Muscle of back (tissue), 11 donors: ENCODE measurements around the gene MKI67. TPM values are rescaled to one million over a fixed set of nuclear protein-coding genes. Genes with fewer than 3 reads are reported as not detected.

ENCODE experiments used
- DNase-seq, 3 donors: peaks; one replicate each; pipeline versions ENCODE4 v3.0.0 to v3.0.0-alpha.2; 2013
- polyA plus RNA-seq, 10 donors: library from polyadenylated mRNA; unstranded; fragments of 120-200 nt; gene quantifications; one replicate each; pipeline ENCODE4 v1.2.1, GENCODE V29; 2013; ENCODE audit not compliant: insufficient read length in 10 of 10

The MKI67 gene
- polyA plus RNA-seq, 10 donors: 19.5 to 59.7 (median 32.9) TPM

DNA sequence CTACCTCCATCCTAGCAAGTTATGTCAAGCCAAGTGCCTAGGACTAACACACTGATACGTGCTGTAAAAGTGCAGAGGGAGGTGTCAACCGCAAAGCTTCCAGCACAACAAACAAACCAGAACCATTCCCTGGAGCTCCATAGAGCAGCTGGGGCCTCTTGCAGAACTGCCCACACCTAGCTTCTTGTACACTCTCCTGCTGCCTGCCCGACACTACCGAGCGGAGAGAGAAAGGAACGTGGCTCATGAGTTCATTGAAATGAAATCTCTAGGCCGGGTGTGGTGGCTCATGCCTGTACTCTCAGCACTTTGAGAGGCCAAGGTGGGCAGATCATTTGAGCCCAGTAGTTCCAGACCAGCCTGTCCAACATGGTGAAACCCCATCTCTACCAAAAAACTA lies 73.5 kb downstream of the MKI67 start:
- no peak for DNase-seq

DNA sequence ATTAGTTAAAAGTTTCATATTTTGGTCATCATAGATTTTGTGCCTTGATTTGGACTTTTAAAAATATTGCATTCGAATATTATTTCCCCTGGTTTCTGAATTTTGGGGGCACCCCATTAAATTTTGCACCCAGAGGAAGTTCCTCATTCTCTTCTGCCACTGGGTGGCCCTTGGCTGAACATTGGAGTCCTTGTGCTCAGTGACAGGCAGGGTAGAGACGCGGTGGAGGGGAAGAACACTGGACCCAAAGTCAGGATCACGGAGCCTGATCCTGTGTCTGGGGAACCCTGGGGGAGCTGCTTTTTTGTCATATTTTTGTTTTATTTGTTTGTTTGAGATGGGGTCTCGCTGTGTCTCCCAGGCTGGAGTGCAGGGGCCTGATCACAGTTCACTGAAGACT lies 74.7 kb downstream of the MKI67 start:
- DNase-seq: no peak

DNA sequence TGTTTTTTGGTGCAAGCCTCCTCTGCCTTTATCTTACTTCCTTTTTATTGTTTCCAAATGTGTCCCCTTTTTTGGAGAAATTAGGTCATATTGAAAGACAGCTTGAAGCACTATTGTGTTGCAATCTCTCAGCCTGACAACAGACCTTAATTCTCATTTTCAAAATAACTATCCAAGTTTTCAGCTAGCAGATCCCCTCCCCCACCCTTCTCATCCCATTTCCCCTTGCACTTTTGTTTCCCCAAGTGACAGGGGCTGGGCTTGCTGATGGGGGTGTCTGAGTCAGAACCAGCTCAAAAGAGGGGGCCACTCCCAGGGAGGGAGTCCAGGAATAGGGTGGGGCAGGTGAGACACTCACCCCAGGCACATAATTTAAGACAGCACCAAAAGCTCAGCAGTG lies 75.3 kb downstream of the MKI67 start:
- DNase-seq: peak in 1 of 3 donors; percentile 52

DNA sequence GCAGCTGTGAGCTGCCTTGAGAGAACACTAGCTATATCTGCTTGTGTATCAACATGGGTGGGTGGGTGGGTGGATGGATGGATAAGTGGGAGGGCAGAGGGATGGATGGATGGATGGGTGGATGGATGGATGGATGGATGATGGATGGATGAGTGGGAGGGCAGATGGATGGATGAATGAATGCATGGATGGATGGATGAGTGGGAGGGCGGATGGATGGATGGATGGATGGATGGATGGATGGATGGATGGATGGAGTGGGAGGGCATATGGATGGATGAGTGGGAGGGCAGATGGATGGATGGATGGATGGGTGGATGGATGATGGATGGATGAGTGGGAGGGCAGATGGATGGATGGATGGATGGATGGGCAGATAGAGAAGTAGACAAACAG lies 76.1 kb downstream of the MKI67 start:
- DNase-seq: no peak

DNA sequence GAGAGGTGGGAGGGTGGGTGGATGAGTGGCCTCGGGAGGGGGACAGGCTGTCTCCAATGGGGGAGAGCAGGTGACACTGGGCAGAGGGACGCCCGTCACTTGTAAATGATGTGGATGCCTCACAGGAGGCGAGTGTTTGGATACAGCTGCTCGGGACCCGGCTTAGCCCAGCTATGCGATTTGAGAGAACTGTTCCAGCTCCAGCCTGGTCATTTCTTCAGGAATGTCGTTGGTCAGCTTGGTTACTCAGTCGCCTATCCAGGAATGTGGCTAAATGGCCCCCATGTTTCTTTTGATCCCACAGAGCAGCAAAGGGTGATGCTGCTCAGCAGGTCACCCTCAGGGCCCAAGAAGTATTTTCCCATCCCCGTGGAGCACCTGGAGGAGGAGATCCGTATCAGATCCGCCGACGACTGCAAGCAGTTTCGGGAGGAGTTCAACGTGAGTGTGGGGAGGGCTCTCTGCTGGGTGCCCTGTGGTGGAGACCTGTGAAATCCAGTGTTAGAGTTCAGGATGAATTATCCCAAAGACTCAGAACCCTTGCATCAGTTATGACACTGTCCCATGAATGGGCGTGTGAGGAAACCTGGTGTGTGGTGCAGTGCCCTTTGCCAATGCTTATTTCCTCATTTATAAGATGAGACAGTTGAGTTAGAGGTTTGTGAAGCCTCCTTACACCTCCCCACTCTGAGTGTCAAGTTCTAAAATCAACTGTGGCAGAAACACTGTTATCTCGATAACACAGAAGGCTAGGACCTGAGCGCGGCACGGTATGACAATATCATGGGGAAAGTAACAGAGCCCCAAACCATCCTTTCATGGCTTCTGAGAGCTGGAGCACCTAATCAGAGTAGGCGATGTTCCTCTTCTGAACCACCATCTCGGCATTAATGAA lies 76.8 kb downstream of the MKI67 start:
- DNase-seq: no peak

DNA sequence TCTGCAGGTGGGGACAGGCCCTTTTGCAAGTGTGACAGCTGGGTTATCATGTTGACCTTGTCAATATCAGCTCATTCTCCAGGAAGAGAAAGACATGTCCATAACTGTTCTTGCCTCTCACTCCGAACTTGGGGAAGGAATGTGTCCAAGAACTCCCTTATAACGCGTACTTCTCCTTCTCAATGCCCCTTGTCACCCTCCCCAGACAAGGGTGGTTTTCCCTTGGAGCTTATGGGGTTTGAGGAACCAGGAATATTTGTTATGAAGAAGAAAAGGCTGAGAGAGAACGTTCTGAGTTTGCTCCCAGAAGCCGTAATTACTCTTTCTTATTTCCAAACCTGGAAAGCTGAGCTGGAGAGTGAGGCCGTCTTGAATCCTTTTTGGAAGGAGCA lies 77.4 kb downstream of the MKI67 start:
- no peak for DNase-seq

DNA sequence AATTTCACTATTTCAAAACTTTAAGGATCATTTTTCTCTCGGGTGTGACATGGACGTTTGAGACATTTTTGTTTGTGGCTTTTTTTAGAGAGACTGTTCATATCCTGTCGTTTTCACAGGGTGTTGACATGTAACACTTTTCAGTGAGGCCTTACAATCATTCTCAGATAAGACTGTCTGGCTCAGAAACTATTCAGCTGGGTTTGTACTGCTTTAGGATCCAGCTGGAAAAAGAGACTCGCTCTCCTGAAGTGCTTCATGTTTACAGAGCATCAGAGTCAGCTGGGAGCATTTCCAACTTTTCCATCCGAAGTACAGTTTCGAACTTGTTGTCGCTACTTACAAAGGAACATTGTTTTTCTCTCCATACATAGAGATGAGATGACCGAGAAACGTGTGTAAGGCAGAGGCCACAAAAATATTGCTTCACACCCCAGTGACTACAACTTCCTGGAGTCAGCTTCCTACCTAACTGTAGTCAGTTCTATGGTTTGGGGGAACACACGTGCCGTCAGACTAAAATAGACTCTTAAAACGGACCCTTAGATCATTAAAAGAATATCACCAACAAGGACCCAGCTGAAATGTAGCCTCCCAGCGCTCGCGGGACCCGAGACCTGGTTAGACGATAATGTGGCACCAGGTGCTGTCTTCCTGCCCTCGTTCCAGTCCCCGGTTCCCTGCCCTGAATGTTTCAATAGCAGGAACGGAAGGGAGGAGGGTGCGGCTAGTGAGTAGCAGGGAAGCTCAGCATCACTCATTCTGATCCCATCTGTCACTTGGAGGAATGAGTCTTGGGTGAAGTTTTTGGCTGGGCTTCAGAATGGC lies 78.0 kb downstream of the MKI67 start:
- DNase-seq: peak in 2 of 3 donors; percentile 26 to 72

DNA sequence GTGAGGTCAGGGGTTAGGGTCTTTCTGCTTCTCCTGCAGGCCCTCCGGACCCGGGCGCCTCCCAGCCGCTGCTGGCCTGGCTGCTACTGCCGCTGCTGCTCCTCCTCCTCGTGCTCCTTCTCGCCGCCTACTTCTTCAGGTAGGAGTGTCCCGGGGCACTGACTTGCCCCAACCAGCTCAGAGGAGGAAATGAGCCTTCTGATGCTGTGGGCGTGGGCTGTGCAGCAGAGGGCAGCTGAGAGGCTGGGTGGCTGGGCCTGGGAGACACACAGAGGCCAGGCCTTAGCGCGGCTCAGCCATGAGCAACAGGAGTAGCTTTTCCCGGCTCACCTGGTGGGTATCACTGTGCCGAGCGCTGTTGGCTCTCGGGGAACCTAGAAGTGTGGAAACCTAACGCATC lies 78.9 kb downstream of the MKI67 start:
- DNase-seq: peak in 1 of 3 donors; percentile 59

DNA sequence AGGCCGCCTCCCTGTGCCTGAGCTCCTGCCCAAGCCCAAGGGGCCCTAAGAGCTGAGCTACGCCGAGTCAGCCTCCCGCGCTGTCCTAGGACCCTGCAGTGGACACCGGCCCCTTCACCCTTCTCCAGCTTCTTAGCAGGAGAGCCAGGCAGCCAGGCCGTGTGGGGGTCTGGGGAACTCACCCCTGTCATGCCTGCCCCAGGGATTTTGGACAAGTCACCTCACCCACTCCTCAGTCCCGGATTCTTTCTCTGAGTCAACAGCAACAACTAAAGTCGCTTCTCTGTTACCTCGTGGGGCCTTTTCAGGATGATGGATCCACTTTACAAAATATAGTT lies 79.3 kb downstream of the MKI67 start:
- DNase-seq: no peak

Other genes with a start within 250 kb of the MKI67 start
- under 1 TPM in 2 of 10 donors, not detected in 8; 0.11 to 0.20 TPM for gene CLRN3, start 233.5 kb downstream of the MKI67 start, polyA plus RNA-seq
- gene PTPRE, start 219.3 kb downstream of the MKI67 start, polyA plus RNA-seq: 1 to 10 TPM; 4.4 to 9.5 (median 6.5) TPM